HG02973 (cell line): ENCODE measurements around the gene CDH15.

Source experiments
- ATAC-seq: cut with Tn5 transposase; IDR thresholded peaks from one replicate; pipeline ENCODE4 v1.9.1; 2021; ENCODE audit warnings: moderate library complexity; ENCODE audit not compliant: unreplicated experiment

Gene CDH15

GRCh38 chr16:89198417-89199240 lies 27.1 kb downstream of the CDH15 start:
- ATAC-seq: no peak

- ATAC-seq: no peak
Observed at GRCh38 chr16:89199241-89200123, 27.9 kb downstream of the CDH15 start.

- ATAC-seq: no peak
Observed at GRCh38 chr16:89200124-89200849, 28.7 kb downstream of the CDH15 start, which contains the start of gene SLC22A31. Gene SLC22A31, minus strand, starts transcription at chr16:89200537. Its CDS starts 36 bp downstream, at chr16:89200501.

GRCh38 chr16:89200850-89201411 lies 29.4 kb downstream of the CDH15 start:
- ATAC-seq: no peak

DNA sequence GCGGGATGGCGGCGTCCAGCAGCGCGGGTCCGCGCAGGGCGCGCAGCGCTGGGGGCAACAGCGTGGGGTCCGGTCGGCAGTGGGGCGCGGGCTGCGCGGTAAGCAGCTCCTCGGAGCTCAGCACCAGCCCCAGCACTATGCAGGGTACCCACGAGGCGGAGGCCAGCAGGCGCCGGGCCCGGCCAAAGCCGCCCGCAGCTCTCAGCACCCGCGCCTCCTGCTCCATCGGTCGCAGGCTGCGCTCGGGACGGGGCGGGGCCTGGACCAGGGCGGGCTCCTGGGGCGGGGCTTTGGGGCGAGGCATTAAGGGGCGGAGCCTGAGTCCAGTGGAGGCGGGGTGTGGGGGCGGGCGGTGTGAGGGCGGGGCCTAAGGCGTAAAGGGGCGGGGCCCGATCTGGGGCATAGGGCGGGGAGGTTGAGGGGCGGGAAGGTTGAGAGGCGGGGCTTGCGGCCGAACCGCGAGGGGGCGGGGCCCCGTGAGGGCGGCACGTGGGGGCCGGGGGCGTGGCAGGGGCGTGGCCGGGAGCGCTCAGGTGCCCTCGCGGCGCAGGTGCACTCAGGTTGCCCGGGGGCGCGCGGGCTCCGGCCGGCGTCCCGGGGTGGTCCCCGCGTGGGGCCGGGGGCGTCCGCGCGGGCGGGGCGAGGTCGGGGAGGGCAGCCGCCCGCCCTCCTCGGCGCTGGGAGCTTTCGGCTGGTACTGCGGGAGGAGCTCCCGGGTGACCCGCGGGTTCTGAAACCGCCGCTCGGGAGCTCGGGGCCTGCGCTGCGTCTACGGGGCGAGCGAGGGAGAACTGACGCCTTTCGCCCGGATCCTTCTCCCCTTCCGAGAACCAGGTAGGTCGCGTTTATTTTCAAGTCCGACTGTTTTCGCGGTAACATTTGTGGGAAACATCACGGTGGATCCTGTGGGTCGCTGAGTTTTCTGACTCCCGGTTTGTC lies 30.2 kb downstream of the CDH15 start:
- peak; percentile 57 for ATAC-seq

GRCh38 chr16:89202422-89203215 lies 31.1 kb downstream of the CDH15 start:
- ATAC-seq: no peak

DNA sequence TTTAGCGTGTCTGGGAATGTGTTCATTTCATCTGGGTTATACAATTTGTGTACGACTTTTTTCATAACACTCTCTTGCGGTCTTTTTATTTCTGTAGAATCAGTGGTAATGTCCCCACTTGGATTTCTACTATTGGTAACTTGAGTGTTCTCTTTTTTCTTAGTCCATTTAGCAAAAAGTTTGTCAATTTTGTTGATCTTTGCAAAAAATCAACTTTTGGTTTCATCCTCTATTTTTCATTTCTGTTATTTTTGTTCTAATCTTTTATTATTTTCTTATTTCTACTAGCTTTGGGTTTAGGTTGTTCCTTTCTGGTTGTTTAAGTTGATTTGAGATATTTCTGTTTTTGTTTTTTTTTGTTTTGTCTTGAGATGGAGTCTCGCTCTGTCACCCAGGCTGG lies 36.4 kb downstream of the CDH15 start:
- no peak for ATAC-seq

DNA sequence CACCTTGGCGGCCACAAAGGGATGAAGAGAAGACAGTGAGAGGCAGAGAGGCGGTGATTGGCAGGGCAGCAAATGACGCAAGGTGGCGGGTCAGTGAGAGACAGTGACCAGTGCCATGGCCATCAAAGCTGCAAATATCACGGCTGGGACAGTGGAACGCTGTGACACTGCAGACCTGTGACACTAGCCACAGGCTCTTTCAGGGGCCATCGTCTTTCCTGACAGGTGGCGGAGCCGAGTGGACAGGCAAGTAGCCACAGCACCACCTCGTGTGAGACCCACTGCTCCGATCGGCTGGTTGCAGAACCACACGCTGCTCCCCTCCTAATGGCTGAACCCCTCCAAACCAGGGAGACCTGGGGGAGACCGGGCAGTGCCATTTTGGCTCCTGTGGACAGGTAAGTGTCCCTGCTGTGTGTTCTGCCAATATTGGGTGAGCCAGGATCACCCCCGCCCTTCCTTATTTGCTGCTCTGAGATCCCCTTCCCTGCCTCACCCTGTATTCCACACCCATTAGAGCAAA lies 38.0 kb downstream of the CDH15 start:
- ATAC-seq: no peak

- ATAC-seq: no peak
Observed at GRCh38 chr16:89210165-89210903, 38.8 kb downstream of the CDH15 start.

GRCh38 chr16:89210904-89211515 lies 39.5 kb downstream of the CDH15 start:
- no peak for ATAC-seq

DNA sequence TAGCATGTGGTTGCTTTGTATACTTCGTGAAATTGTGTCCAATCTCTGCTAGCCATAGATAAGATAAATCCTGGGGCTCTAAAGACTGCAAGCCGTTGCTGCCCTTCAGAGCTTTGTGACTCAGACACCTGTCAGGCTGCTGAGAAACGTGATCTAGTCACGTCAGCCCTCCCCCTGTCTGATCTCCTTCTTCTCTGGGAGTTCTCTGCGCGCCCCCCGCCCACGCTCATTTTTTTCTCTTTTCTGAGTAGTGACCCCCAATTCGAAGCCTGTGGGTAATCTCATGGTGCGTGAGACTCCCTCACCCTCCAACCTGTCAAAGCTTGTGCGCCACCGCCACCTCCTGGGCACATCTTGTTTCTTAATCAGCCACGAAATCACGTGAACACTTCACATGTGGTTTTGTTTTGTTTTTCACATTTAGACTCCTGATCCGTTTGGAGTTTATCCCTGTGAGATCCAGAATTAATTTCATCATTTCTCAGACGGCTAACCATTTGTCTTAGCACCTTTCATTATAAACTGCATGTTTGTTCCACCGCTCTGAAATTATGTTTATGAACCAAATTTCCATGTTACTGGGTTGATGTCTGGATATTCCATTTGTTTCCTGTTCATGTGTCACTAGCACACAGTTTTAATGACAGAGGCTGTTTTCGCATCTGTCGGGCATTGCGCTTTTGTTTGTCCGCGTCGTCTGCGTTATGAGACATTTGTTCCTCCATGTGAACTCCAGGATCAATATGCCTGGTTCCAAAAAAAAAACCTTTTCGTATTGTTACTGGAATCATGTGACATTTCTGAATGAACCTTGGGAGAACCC lies 45.0 kb downstream of the CDH15 start:
- ATAC-seq: no peak

DNA sequence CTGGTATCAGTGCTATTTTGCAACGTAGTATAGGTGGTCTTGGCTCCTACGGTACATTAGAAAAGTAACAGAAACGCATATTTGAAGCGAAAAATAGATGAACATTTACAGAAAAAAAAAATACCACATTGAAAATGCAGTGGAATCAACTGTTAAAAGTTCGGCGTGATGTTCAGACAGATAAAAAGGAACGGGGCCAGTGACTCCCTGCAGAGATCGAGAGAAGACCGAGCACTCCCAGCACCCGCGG lies 45.5 kb downstream of the CDH15 start:
- ATAC-seq: no peak

DNA sequence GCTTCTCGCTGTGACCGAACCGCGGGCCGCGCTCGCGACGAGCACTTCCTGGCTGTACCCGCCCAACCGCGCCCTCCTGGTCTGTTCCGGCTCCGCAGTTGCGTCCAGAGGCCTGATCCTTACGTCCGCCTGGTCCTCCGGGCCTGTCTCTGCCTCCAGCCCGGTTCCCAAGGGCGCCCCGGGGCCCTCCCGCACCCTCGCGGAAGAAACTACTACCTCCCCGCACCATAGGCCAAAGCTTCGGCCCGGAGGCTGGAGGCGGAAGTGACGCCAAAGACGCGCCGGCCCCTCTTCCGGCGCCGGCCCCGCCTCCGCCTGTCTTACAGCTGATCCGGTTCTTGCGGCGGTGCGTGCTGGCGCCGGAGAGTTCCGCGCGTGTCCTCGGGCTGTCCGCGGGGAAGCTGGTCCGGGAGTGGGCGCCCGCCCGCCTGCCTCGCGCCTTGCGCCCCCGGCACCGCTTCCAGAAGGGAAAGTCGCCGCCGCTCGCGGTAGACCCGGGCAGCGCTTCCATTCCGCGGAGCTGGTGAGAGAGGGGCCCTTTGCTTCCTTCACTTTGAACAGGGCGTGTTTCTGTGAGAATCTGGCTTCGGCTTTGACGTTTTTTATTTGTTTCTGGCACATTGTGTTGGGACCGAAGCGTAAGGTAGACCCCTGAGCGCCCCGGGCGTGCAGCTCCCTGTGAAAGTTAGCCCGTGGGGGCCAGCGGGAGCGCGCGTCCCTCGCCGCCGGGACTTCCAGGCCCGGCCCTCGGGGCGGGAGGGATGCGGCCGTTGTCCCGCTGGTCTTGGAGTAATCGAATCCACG lies 46.0 kb downstream of the CDH15 start, which contains the start of gene ZNF778:
Gene ZNF778 (plus strand): TSS at position 316 of the 804 bp plus-strand sequence. CDS start 3,425 bp downstream, outside the sequence.
- ATAC-seq: peak; percentile 85

- ATAC-seq: no peak
Observed at GRCh38 chr16:89219365-89219764, 47.8 kb downstream of the CDH15 start.

DNA sequence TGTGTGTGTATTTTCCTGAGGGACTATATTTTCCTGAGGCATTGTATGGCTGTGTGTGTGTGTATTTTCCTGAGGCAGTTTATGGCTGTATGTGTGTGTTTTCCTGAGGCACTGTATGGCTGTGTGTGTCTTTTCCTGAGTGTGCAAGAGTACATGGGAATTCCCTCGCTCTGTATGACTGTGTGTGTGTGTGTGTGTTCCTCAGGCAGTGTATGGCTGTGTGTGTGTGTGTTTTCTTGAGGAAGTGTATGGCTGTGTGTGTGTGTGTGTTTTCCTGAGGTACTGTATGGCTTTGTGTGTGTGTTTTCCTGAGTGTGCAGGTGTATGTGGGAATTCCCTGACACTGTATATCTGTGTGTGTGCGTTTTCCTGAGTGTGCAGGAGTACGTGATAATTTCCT lies 50.1 kb downstream of the CDH15 start:
- ATAC-seq: no peak

- no peak for ATAC-seq
Observed at GRCh38 chr16:89222931-89223330, 51.4 kb downstream of the CDH15 start.
